CD4-positive, alpha-beta T cell treated with Interleukin-4 for 1 hour (primary cell): ENCODE data around the gene INSC.
A peak's percentile ranks its signal among the peaks of the same experiment; 100 is the strongest.

Source experiments
- DNase-seq, 2 donors: peaks; one replicate each; pipeline ENCODE4 v3.0.0-alpha.2; 2020 to 2022

INSC gene

DNA sequence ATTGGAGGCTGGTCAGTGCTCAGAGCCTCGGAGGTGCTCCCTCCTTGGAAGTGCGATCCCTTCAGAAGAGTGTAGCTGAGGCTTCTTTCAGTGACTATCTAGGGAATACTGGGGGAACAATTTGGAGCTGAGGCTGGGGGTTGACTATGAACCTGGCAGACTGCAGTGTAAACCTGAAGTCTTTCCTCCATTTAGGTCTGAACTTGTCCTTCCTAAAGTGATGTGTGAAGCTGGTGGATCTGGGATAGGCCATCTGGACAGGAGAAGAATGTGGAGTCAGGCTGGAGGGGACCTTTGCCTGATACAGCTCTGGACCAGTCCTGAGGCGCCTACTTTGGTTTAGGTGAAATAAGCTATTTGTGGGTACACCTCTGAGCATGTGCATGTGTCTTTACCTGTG is 3.5 kb upstream of the INSC start:
- no peak for DNase-seq

DNA sequence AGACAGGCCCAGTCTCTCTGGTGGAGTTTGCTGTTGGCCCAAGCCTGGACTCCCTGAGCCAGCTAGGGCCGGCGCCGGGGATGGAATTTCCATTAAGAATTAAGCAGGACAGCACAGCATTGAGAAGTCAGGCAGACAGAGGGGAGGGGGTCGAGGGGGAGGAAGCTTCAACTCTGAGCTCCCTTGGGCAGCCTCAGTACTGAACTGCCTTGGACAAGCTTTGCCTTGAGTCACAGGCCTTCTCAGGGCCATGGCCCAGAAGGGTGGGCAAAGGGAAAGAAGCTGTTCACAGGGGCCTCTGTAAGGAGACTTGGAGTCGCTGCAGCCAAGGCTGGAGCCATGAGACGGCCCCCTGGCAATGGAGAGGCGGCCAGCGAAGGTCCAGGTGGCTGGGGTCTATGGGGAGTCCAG is 2.6 kb upstream of the INSC start:
- no peak for DNase-seq

DNA sequence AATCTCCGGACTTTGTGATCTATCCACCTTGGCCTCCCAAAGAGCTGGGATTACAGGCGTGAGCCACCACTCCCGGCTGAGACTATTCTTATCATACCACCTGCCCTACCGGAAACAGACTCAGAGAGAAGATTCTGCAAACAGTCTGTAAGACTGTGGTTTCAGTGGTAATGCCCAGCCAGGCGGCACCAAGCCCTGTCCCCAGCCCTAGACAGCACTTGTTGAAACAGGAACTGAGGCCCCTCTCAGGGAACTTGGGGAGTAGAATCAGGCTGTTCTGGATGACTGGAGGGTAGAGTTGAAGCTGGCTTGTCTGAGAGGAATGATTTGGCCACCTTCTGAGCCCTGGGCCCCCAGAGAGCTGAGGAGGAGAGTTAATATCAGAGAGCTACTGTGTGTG is 1.3 kb upstream of the INSC start:
- peak; percentile 9 to 64 for DNase-seq

DNA sequence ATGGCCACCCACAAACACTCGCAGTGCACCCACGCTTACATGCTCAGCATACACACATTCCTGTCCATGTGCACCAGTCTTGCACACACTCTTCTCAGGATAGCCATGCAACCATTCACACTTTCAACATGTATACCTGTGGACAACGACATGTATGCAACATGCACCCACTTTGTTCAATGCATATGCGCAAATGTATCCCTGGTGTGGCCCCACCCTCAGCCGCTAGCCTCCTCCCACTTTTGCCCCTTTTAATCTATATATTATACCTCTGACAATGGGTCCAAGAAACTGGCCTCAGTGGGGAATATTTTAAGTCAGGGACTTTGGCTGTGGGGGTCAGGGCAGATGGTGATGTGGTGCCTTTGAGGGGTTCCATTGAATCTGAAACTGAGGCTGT is 963 bp downstream of the INSC start:
- DNase-seq, result no peak

DNA sequence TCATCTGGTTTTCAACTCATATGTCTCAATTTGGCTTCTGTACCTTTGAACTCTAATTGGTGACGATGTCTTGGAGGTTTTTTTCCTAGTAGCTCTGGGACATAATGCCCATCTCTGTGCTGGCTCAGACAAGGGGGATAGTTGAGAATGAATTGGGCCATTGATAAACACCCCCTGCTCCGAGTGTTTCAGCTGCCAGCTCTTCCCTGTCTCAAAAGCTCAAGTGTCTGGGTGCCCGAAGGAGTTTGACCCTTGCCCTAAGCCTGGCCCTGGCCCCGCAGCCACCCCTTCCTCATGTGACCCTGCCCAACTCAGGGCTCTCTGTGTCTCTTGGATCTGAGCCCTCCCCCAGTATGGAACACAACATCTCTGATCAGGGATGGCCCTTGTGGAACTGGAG is 3.0 kb downstream of the INSC start:
- no peak for DNase-seq

DNA sequence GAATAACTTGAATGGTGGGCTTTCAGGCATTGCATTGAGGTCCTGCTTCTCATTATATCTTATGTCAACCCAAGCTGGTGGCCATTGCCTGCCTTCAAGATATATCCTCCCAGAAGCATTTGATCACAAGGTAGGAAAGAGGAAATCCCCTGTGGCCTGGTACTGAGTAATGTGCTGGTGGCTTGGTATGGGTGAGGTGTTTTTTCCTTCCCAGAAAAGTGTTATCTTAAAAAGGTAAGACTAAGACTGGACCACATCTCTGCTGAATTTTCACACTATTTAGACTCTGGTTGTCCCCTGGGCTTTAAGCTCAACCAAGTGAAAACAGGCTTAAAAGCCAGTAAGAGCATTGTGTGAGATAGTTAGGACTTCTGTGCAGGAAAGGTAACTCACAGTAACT is 3.7 kb downstream of the INSC start:
- DNase-seq, result no peak

DNA sequence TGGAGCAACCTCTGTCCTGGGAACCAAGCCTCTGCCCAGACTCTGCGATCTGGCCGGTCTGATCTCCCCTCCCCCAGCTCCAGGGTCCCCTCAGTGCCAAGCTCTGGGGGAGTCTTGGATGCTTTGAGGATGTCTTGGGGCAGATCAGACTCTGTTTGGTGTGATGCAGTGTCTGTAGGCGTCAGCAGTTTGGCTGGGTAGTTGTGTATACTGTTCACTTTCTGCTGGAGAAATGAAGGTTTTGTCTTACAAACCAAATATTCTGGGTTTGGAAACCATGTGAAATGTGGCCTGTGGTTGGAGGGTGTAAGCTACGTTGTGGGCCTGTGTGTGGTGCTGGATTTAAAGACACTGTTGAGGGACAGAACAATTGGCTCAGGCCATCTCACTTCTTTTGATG is 4.6 kb downstream of the INSC start:
- no peak for DNase-seq

DNA sequence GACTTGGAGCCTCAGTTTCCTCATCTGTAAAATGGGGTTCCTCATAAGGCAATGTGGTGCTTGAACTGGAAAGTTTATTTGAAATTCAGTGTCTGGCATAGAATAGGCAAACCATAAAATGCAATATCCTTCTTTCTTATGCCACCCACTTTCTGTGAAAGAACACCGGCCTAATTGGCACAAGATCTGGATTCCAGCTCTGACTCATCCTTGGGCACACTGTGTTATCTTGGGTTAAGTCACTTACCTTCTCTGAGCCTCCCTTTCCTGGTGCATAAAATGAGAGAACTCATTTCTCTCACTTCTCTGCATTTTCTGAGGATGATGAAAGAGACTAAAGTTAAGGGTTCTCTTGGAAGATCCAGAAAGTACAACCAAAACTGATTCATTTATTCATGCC is 5.1 kb downstream of the INSC start:
- no peak for DNase-seq

DNA sequence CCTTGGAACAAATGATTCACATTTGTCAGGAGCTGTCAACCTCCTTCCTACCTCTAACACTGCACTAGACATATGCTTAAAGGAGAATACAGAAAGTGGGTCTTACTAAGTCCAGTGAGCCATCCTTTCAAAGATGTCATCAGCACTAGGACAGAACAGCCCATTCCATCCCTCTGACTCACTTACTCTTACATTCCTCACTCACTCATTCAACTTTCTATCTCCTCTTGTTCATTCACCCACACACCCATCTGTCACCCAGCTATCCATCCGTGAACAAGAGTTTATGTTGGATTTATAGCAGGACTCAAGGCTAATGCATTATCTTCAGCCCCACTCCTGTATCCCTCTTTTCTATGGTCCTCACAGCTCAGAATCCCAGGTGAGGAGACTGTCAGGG is 9.1 kb downstream of the INSC start:
- DNase-seq, result no peak

DNA sequence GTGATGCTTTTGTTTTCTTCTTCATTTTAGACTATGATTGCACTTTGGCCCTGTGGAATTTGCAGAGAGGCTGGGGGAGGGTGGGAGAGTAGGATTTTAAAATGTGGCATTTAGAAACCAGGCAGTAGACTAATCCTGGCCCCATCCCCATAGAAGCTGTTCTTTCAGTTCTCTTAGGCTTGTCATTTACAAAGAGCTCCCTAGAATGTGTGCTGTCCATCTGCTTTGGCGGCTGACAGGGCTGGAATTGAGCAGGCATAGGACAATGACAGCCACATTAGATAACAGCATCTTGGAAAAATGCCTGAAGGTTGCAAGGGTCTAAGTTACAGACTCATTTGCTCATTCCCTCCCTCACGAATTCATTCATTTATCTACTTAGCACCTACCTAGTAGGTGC is 9.8 kb downstream of the INSC start:
- DNase-seq, result no peak

DNA sequence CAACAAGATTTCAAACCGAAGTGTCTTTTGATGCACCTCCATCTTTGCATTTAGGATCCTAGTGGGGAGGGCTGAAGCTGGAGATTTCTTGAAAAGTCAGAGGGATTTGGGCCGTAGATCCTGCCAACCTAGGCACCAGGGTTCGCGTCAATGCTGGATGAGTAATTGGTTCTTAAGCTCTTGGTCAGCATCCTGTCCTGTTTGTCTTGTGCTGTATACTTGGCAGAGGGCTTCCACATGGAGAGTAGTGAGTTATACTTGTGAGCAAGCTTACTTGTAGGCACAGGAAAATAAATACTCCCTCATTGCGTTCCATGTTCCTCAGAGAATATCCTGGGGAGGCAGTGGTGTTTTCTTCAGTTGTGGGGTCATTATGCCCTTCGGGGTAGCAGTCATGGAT is 12.6 kb downstream of the INSC start:
- DNase-seq, result no peak

DNA sequence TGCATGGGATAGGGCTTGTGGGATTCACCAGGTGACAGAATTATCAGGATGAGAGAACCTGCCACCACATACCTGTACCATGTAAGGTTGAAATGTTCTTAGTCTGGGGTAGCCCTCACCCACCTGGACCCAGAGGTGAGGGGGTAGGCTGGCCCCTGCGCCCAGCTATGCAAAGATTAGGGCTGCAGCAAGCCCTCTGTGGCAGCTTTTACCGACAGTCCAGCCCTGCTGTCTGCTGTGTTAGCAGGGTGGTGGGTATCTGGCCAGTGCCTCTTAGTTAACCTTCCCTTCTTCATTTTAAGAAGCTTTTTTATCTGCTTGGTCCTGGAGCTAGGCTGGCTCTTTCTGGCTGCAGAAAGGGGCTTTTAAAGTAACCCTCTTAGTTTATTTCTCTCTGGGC is 13.9 kb downstream of the INSC start:
- DNase-seq, result no peak

DNA sequence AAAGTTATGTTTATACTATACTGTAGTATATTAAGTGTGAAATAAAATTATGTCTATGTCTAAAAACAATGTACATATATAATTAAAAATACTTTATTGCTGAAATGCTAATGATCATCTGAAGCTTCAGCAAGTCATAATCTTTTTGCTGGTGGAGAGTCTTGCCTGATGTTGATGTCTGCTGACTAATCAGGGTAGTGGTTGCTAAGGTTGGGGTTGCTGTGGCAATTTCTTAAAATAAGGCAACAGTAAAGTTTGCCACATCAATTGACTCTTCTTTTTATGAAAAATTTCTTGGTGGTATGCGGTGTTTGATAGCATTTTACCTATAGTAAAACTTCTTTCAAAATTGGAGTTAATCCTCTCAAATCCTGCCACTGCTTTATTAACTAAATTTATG is 21.4 kb downstream of the INSC start:
- no peak for DNase-seq

DNA sequence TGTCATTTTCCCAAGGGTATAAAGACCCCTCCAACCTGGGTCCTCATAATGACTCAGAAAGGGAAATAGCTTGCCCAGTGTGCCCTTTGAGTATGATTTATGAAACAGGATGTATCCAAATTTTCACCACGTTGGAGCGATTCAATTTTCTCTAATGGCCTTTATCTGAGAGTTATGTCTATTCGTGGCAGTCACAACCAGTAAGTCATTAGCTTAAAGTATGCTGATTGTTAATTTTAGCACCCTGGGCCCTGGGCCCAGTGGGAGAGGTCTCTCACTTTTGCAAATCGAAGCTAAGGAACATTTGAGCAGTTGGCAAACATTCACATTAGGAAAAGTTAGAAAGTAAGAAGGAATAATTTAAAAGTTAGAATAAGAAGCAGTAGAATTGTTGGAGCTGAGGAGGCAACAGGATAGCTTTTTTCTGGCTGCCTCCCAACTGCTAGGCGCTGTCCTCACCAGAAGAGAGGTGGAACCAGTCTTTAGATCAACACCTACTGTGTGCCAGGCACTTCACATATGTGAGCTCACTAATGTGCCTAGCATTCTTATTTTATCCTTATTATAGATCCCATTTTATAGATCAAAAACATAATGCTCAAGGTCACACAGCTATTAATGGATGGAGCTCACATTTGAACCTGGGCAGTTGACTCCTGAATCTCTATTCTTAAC is 24.5 kb downstream of the INSC start:
- no peak for DNase-seq

DNA sequence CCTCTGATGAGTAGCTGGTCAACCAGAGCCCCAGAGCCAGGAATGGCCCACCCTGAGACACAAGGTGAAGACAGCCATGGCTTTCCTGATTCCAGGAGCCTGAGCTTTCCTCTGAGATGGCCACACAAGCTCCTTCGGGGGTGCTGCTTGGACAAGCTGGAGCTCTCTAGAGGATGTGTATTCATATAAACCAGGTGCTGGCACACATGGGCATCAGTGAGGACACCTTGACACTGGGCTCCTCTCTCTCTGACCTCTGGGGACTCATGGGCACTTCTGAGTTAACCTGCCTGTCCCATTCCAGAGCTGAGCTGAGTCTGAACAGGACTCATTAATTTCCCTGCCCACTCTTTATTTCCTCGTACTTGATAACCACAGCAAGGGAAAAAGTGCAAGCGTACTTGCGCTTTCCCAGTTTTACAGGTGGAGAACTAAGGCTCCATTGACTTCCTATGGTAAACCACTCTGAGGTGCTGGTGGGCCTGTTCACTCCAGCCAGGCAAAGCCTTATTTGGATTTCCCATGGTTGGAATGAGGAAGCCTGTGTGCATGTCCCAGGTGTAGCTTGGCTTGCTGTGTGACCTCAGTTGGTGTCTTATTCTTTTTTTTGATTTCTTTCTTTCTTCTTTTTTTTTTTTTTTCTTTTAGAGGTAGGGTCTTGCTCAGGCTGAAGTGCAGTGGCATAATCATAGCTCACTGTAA is 25.4 kb downstream of the INSC start:
- DNase-seq, result no peak

DNA sequence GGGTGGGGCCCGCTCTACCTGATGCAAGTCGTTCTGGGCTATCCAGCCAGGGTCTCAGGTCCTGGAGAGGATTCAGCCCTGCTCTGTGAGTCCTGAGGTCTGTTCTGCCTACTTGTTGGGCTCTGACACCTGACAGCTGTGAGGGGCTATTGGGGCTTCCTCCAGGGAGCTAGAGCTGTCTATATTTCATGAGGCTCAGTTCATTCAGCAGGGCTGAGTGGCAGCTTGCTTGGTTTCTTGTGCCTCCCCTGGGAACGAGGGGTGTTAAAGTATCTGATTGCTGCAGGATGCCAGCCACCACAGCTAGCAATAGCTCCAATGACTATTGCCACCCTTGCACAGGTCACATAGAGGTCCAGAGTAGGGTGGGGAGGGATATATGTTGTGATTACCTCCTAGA is 26.7 kb downstream of the INSC start:
- no peak for DNase-seq

DNA sequence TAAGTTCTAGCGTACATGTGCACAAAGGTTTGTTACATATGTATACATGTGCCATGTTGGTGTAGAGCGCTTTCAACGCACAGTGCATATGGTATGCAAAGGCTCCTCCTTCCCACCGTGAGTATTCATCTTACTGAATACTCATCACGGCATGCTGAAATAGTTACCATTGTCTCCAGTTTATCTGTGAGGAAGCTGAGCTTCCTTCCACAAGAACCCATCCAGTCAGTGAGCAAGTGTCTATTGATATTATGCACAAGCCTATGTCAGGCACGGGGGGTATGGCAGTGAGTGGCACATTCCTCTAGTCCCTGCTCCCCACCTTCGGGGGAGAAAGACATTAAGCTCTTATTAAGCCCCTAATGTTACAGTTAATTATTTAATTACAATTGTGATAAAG is 28.1 kb downstream of the INSC start:
- DNase-seq, result no peak

DNA sequence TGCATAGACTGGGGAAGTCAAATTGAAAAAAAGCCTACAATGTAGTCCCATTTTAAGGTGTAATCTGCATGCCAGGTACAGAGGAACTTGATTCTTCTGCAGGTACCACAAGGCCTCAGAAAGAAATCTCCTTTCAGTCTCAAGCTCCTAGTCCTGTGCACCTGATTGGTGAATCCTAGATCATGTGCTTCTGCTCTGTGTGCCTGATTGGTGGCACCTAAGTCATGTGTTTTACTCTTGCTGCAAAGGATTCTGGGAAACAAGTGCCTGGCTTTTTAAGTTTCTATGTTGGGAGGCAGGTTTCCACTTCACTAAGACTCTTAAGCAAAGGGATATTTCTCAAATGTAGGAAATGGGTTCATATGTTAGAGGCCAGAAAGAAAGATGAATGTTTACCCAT is 29.1 kb downstream of the INSC start:
- no peak for DNase-seq

DNA sequence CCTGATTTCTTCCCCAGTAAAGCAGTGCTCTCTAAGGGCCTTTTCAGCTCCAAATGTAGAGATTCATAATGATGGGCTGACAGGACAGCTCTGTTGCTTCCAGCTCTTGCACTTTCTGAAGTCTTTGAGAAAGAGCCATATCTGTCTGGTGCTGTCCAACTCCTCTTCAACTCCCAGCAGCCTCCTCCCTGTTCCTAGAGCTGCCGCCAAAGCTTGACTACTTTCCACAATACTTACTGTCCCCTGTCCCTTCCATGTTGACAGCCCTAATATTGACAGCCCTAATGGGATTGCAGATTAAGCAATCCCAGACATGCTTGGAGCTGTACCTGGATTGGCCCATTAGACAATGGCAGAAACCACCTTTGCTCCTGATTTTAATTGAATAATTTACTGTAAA is 29.6 kb downstream of the INSC start:
- DNase-seq, result no peak

DNA sequence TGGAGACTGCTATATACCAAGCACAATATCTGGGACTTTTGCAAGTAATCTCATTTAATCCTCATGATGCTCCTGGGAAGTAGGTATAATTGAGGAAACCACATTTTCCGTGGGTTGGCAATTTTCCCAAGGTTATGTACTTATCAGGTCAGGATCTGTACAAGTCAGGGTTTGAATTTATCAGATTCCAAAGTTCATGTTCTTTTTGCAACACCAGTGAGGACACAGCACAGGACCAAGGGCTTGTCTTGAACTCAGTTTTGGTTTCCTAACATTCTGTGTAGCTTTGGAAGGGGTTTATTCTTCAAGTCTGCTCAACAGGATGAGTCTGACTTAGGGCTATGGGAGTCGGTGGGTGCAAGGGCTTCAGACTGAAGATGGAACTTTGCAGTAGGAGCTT is 30.4 kb downstream of the INSC start:
- DNase-seq, result no peak

DNA sequence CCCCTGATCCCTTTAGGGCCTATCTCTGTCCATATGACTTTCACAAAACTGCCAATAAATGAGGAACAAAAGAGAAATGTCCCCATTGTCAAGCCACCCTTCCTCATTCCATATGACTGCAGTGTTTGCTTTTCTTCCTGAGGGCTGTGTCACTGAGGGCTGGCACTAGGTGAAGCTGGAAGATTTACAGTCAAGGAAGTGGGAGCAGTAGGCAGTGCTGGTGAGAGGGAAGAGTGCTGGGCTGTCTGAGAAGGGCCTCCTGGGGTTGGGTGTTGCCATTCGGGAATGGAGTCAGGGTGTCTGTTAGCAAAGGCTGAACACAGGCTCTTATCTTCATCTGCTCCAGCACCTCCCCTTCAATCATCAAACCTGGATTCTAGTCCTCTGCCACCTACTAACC is 30.9 kb downstream of the INSC start:
- DNase-seq, result no peak

DNA sequence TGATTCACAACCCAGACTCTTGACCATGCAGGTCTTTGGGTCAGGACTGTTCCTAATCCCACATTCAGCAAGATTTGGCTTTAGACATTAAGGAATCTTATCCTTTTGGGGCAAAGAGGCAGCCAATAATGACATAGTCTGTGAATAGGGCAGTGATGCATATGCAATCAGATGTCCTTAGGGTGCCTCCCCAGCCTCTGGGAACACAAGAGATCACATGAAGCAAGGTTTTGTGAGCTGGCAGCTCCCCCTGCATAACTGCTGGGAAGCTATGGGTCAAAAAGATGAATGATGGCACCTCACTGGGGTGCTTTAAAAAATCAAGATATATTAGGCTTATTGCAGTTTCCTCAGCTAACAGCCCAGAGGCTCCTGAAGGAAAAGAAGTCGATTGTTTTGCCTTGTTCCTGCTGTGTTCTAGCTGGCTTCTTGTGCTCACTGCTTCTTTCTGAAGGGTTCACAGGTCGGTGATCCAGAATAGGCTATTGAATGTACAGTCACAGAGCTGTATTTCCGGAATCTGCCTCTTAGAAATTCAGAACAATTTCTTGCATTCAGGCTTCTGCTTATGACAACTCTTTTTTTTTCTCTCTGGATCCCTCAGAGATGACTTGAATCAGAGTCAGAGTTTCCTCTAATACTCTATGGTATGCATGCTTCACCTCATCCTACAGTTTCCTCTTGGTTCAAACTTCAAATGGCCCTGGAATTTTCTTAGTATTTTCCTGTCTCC is 31.7 kb downstream of the INSC start:
- no peak for DNase-seq

DNA sequence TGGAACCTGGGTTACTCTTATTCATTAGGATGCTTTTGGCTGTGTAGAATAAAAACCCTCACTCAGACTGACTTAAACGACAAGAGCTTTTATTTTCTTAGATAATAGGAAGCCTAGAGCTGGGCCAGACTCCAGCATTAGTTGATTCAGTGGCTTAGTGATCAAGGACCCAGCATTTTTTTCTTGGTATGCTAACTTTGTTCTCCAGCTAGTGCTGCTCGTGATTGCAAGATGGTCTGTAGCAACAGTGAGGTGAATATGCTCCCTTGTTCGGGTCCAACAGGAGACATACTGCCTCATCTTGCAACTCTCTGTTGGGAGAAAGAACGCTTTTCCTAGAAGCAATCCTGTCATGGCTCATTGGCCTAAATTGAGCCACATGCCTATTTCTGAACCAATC is 33.4 kb downstream of the INSC start:
- no peak for DNase-seq

DNA sequence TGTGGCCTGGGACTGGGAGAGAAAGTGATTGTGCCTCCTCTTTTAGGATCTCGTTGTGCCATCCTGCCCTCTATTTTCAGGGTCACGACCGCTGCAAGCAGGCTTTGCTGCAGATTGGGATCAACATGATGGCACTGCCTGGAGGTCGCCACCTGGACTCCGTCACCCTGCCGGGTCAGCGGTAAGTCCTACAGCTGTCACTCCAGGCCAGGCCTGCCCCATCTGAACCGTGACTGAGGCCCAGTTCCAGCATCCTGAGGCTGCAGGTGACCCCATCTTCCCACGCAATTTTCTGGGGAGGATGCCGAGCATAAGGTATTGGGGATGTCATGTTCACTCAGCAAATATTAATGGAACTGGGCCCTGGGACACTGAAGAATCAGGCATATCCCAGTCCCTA is 34.3 kb downstream of the INSC start:
- DNase-seq, result no peak

DNA sequence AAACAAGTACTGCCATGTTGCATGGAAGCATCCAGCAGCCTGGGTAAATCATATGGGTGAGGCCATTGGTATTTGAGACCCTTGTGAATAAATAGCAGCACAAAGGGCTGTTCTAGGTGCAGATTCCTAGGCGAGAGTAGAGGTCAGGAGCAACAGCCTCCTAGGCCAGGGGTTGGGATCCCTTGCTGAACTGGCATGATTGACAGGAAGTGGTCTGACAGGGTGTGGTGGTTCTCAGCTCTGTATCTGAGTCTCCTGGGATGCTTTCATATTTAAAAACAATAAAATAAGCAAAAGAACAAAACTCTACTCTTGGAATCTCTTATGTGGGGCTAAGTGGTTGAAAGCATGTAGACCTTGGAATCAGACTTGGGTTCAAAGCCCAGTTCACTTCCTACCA is 35.8 kb downstream of the INSC start:
- no peak for DNase-seq
